PC-9 (cell line): Measurements from ENCODE around the gene IL18. TPM values are rescaled to one million over a fixed set of nuclear protein-coding genes. Genes with fewer than 3 reads are reported as not detected.

Experiments
- BruUV-seq: library from RNA; stranded (reverse); fragments of 400-500 nt; replicated peaks from 2 replicates; lab custom pipeline; 2021; lab: Mats Ljungman, UMichigan
- CTCF ChIA-PET: fragments of 300-600 bp; sonication (Branson Sonifier 250); formaldehyde crosslinking; loops from one replicate; lab custom pipeline; 2022; ENCODE audit warnings: antibody characterized with exemption; lab: Charles Lee
- POLR2A ChIA-PET: fragments of 300-600 bp; sonication (Branson Sonifier 250); formaldehyde crosslinking; loops from one replicate; lab custom pipeline; 2022; ENCODE audit warnings: antibody characterized with exemption; ENCODE audit not compliant: unreplicated experiment; lab: Charles Lee
- DNase-seq, 2 experiments: peaks; one replicate each; pipeline versions ENCODE4 v3.0.0 to v3.0.0-alpha.2; 2015 to 2022; ENCODE audit warnings: mixed read lengths in 1 of 2
- H2AFZ ChIP-seq: fragments of 200-600 bp; sonication (generic); 2 replicates; pipeline ENCODE4 v1.8.1; 2017; ENCODE audit warnings: antibody characterized with exemption
- H3F3A ChIP-seq: fragments of 200-600 bp; sonication (generic); 2 replicates; pipeline ENCODE4 v1.8.1; 2017; ENCODE audit warnings: antibody characterized with exemption, mild to moderate bottlenecking, low read depth; ENCODE audit not compliant: insufficient read depth
- H3K27ac ChIP-seq: fragments of 200-600 bp; sonication (generic); 2 replicates; pipeline ENCODE4 v1.6.1; 2016; ENCODE audit warnings: mixed run types
- H3K27me3 ChIP-seq: fragments of 200-600 bp; sonication (generic); 2 replicates; pipeline ENCODE4 v1.6.1; 2016; ENCODE audit warnings: low read depth, mixed run types; ENCODE audit not compliant: insufficient read depth
- H3K36me3 ChIP-seq: fragments of 200-600 bp; sonication (generic); 2 replicates; pipeline ENCODE4 v1.6.1; 2016; ENCODE audit warnings: low read depth, mixed run types
- H3K4me1 ChIP-seq: fragments of 200-600 bp; sonication (generic); replicated peaks from 2 replicates; pipeline ENCODE4 v1.6.1; 2016; ENCODE audit warnings: mixed run types; ENCODE audit not compliant: insufficient read depth
- H3K4me2 ChIP-seq: fragments of 200-600 bp; sonication (generic); 2 replicates; pipeline ENCODE4 v1.6.1; 2017; ENCODE audit warnings: mixed run types
- H3K4me3 ChIP-seq: fragments of 200-600 bp; sonication (generic); 2 replicates; pipeline ENCODE4 v1.6.1; 2016; ENCODE audit warnings: mixed run types
- H3K79me2 ChIP-seq: fragments of 200-600 bp; sonication (generic); 2 replicates; pipeline ENCODE4 v1.6.1; 2017; ENCODE audit warnings: low read depth, mixed run types
- H3K9me2 ChIP-seq: fragments of 200-600 bp; sonication (generic); 2 replicates; pipeline ENCODE4 v1.8.1; 2017; ENCODE audit warnings: mild to moderate bottlenecking; ENCODE audit not compliant: insufficient read depth
- H3K9me3 ChIP-seq: fragments of 200-600 bp; sonication (generic); 2 replicates; pipeline ENCODE4 v1.8.1; 2016; ENCODE audit warnings: low read depth; ENCODE audit not compliant: insufficient read depth
- H4K20me1 ChIP-seq: fragments of 200-600 bp; sonication (generic); 2 replicates; pipeline ENCODE4 v1.8.1; 2017; ENCODE audit not compliant: insufficient read depth
- CTCF ChIP-seq: fragments of 200-600 bp; sonication (generic); conservative IDR thresholded peaks from 2 replicates; pipeline ENCODE4 v1.6.1; 2017; ENCODE audit warnings: mixed run types, antibody characterized with exemption, mild to moderate bottlenecking, moderate library complexity
- EZH2 ChIP-seq: fragments of 200-600 bp; sonication (generic); IDR thresholded peaks from 2 replicates; pipeline ENCODE4 v1.8.0; 2017; ENCODE audit warnings: antibody characterized with exemption, low read depth
- intact Hi-C: fragments of 100-400 bp; cut with micrococcal nuclease; formaldehyde crosslinking; loops from one replicate; pipeline ENCODE4 v1.10.0; 2022; ENCODE audit not compliant: unreplicated experiment
- total RNA-seq: library from RNA; stranded (reverse); gene quantifications from 2 replicates; pipeline ENCODE4 v1.2.3, GENCODE V29; 2021

Gene IL18
- total RNA-seq, 1 experiment from 2014 or later = 42.8 TPM

GRCh38 chr11:112113539-112114457 is 50.1 kb downstream of the IL18 start:
- peak; percentile 5 to 66 for DNase-seq
- Histone ChIP-seq H3K4me2 (peak overlapping the region; percentile 26; the same call in 1 of the 2 replicates), H3K9me3 (no peaks in the 10 kb centered on the region), H3K9me2 (no peaks in the 10 kb centered on the region), H3K4me3 (no peak overlapping the region), H3K4me1 (peaks cover 3% of the 10 kb centered on the region; the same call in 1 of the 2 replicates), H4K20me1 (no peaks in the 10 kb centered on the region), H2AFZ (no peak overlapping the region), H3K27me3 (no peaks in the 10 kb centered on the region), H3F3A (0 out of 2 replicates have a peak, but pooled peaks cover 12% of the 10 kb centered on the region), H3K36me3 (no peaks in the 10 kb centered on the region), H3K27ac (no peak overlapping the region), H3K79me2 (no peaks in the 10 kb centered on the region)
- CTCF ChIA-PET = interaction anchor here (0.6 to 1.9 kb wide), 6 partner anchors 18 to 167 kb away, joined by 3 to 20 read pairs (median 6); partner anchors contain the start of gene BCO2
- POLR2A ChIA-PET = interaction anchor here (0.7 kb wide), 1 partner anchor 13 kb away, joined by 26 read pairs; no protein-coding TSS in a partner anchor
- no peak for TF ChIP-seq EZH2
- peak; percentile 93 for TF ChIP-seq CTCF
- BruUV-seq = no TSS peak
- intact Hi-C loops = loop anchor here (1.0 to 2.0 kb wide), 3 partner anchors 62 to 167 kb away; partner anchors contain the start of gene BCO2

DNA sequence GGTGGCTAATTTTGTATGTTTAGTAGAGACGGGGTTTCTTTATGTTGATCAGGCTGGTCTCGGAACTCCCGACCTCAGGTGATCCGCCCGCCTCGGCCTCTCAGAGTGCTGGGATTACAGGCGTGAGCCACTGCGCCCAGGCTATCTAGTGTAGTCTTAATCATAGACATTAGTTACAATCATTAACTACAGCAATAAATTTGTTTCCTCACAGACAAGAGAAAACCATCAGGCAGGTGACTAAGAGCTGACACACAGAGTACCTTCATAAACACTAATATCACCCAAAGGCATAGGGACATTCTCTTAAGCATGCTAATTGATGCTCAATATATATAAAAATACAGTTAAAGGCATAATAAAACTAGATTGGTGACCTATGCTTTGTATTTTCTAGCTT is 57.8 kb downstream of the IL18 start:
- H3K27me3 ChIP-seq = no peaks in the 10 kb centered on the region
- no peaks in the 10 kb centered on the region for H3K79me2 ChIP-seq
- H2AFZ ChIP-seq = no peak overlapping the region
- H3K36me3 ChIP-seq = no peaks in the 10 kb centered on the region
- ChIA-PET POLR2A (no interaction called here), CTCF (no interaction called here)
- DNase-seq = no peak
- H4K20me1 ChIP-seq = no peaks in the 10 kb centered on the region
- no peak overlapping the region for H3K4me3 ChIP-seq
- H3F3A ChIP-seq = peaks cover 15% of the 10 kb centered on the region; the same call in 1 of the 2 replicates
- TF ChIP-seq CTCF (no peak), EZH2 (no peak)
- H3K27ac ChIP-seq = no peak overlapping the region
- no peaks in the 10 kb centered on the region for H3K9me3 ChIP-seq
- no peaks in the 10 kb centered on the region for H3K9me2 ChIP-seq
- H3K4me2 ChIP-seq = no peak overlapping the region
- intact Hi-C loops = no loop called here
- H3K4me1 ChIP-seq = no peaks in the 10 kb centered on the region
- no TSS peak for BruUV-seq

DNA sequence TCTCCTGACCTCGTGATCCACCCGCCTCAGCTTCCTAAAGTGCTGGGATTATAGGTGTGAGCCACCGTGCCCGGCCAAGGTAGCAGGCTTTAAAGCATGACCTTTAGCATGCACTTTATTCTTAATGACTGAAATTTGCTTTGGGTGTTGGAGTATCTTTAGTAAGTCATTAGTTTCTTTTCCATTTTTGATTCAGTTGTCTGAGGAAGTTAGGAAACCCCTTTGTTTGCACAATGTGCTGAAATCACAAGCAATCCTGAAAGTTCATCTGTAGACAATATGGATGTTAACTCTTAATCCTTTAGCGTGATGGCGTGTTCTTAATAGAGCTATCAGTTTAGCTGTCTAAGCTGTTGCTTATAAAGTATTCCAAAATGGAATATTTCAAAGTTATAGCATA is 60.4 kb downstream of the IL18 start:
- H3K4me1 ChIP-seq = no peaks in the 10 kb centered on the region
- H3K4me2 ChIP-seq = no peak overlapping the region
- DNase-seq = no peak
- no peaks in the 10 kb centered on the region for H3K9me3 ChIP-seq
- ChIA-PET CTCF (no interaction called here), POLR2A (interaction anchor here (0.6 kb wide), 2 partner anchors 54 to 238 kb away, joined by 5 to 9 read pairs; no protein-coding TSS in a partner anchor)
- no peak overlapping the region for H3K4me3 ChIP-seq
- H3K79me2 ChIP-seq = no peaks in the 10 kb centered on the region
- no peak overlapping the region for H2AFZ ChIP-seq
- no peaks in the 10 kb centered on the region for H3K27me3 ChIP-seq
- no peak for TF ChIP-seq CTCF
- no peak for TF ChIP-seq EZH2
- H4K20me1 ChIP-seq = no peaks in the 10 kb centered on the region
- H3K27ac ChIP-seq = no peak overlapping the region
- no TSS peak for BruUV-seq
- no peaks in the 10 kb centered on the region for H3K9me2 ChIP-seq
- no peaks in the 10 kb centered on the region for H3K36me3 ChIP-seq
- peaks cover 8% of the 10 kb centered on the region; the same call in 1 of the 2 replicates for H3F3A ChIP-seq
- intact Hi-C loops = no loop called here
